Measurements from ENCODE around the gene DSCAML1.

- TF ChIP-seq, protein P1, sequence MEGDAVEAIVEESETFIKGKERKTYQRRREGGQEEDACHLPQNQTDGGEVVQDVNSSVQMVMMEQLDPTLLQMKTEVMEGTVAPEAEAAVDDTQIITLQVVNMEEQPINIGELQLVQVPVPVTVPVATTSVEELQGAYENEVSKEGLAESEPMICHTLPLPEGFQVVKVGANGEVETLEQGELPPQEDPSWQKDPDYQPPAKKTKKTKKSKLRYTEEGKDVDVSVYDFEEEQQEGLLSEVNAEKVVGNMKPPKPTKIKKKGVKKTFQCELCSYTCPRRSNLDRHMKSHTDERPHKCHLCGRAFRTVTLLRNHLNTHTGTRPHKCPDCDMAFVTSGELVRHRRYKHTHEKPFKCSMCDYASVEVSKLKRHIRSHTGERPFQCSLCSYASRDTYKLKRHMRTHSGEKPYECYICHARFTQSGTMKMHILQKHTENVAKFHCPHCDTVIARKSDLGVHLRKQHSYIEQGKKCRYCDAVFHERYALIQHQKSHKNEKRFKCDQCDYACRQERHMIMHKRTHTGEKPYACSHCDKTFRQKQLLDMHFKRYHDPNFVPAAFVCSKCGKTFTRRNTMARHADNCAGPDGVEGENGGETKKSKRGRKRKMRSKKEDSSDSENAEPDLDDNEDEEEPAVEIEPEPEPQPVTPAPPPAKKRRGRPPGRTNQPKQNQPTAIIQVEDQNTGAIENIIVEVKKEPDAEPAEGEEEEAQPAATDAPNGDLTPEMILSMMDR (IDR thresholded peaks at IDR 0.05; ENCODE audit: insufficient read depth, low read depth, low read length): no peak
- no peak for TF ChIP-seq EZH2 (IDR thresholded peaks at IDR 0.05; ENCODE audit: insufficient read depth, low read length)
Observed at GRCh38 chr11:117418737-117419481, 378.1 kb downstream of the DSCAML1 start.
